IMR-90 (cell line): ENCODE data around the gene TMEM253. TPM values are rescaled to one million over a fixed set of nuclear protein-coding genes. Genes with fewer than 3 reads are reported as not detected.

Experiments
- ATAC-seq: fragments of 200-7000 bp; cut with Tn5 transposase; 2 replicates; pipeline ENCODE4 v1.9.1; 2020; ENCODE audit warnings: low read depth, mild to moderate bottlenecking, moderate library complexity
- BruUV-seq: library from RNA; stranded (reverse); fragments of 400-500 nt; replicated peaks from 2 replicates; lab custom pipeline; 2021; lab: Mats Ljungman, UMichigan
- CTCF ChIA-PET: fragments of 300-600 bp; formaldehyde crosslinking; extraction: SDS; loops from one replicate; lab custom pipeline; 2021; ENCODE audit warnings: antibody characterized with exemption; lab: Yijun Ruan, JAX
- POLR2A ChIA-PET: fragments of 300-600 bp; sonication (Branson Sonifier 250); formaldehyde crosslinking; loops from one replicate; lab custom pipeline; 2022; ENCODE audit warnings: antibody characterized with exemption; ENCODE audit not compliant: unreplicated experiment; lab: Charles Lee
- DNase-seq: peaks from one replicate; pipeline ENCODE4 v3.0.0; 2013
- H2AFZ ChIP-seq: replicated peaks from 2 replicates; pipeline ENCODE3; 2013; ENCODE audit warnings: low read length, mild to moderate bottlenecking; ENCODE audit not compliant: poor library complexity
- H2AK5ac ChIP-seq: 2 replicates; pipeline ENCODE4 v1.6.1; 2013; ENCODE audit warnings: low read depth, low read length, inconsistent platforms
- H2AK9ac ChIP-seq: replicated peaks from 2 replicates; pipeline ENCODE3; 2013; ENCODE audit warnings: mild to moderate bottlenecking, low read depth, low read length, moderate library complexity; ENCODE audit not compliant: poor library complexity
- H2BK120ac ChIP-seq: 2 replicates; pipeline ENCODE4 v1.6.1; 2013; ENCODE audit warnings: low read depth, low read length, inconsistent platforms
- H2BK15ac ChIP-seq: 3 replicates; pipeline ENCODE4 v1.6.1; 2013; ENCODE audit warnings: low read depth, low read length, inconsistent platforms
- H2BK20ac ChIP-seq: 2 replicates; pipeline ENCODE4 v1.6.1; 2013; ENCODE audit warnings: low read depth, mild to moderate bottlenecking, inconsistent platforms, low read length, moderate library complexity
- H2BK5ac ChIP-seq: 2 replicates; pipeline ENCODE4 v1.6.1; 2013; ENCODE audit warnings: mild to moderate bottlenecking, low read depth, low read length, inconsistent platforms; ENCODE audit not compliant: poor library complexity, severe bottlenecking
- H3K14ac ChIP-seq: replicated peaks from 2 replicates; pipeline ENCODE4 v1.6.1; 2013; ENCODE audit warnings: low read depth, low read length, inconsistent platforms
- H3K18ac ChIP-seq: 2 replicates; pipeline ENCODE4 v1.6.1; 2013; ENCODE audit warnings: low read depth, low read length, control low read depth
- H3K23ac ChIP-seq: 2 replicates; pipeline ENCODE4 v1.6.1; 2013; ENCODE audit warnings: low read depth, low read length, inconsistent platforms
- H3K27ac ChIP-seq: 2 replicates; pipeline ENCODE4 v1.5.1; 2013; ENCODE audit warnings: mild to moderate bottlenecking, control low read depth, low read length; ENCODE audit not compliant: insufficient read depth
- H3K27me3 ChIP-seq: 2 replicates; pipeline ENCODE4 v1.6.1; 2013; ENCODE audit warnings: low read length; ENCODE audit not compliant: control insufficient read depth, insufficient read depth
- H3K36me3 ChIP-seq: 2 replicates; pipeline ENCODE4 v1.6.1; 2013; ENCODE audit warnings: low read length, mixed read lengths; ENCODE audit not compliant: control insufficient read depth, insufficient read depth
- H3K4ac ChIP-seq: 2 replicates; pipeline ENCODE4 v1.6.1; 2013; ENCODE audit warnings: low read depth, low read length, inconsistent platforms
- H3K4me1 ChIP-seq: 2 replicates; pipeline ENCODE4 v1.6.1; 2013; ENCODE audit warnings: low read length, mixed read lengths; ENCODE audit not compliant: control insufficient read depth, insufficient read depth
- H3K4me2 ChIP-seq: 2 replicates; pipeline ENCODE4 v1.6.1; 2013; ENCODE audit warnings: low read depth, mild to moderate bottlenecking, control low read depth, low read length, moderate library complexity
- H3K4me3 ChIP-seq: 2 replicates; pipeline ENCODE4 v1.5.1; 2013; ENCODE audit warnings: low read depth, mild to moderate bottlenecking, control low read depth, low read length, moderate library complexity; ENCODE audit not compliant: insufficient read depth
- H3K56ac ChIP-seq: 2 replicates; pipeline ENCODE4 v1.6.1; 2013; ENCODE audit warnings: low read length, inconsistent platforms; ENCODE audit not compliant: insufficient read depth; ENCODE audit errors: extremely low read depth
- H3K79me1 ChIP-seq, 2 experiments: 2 replicates each; pipeline ENCODE4 v1.6.1; 2013; ENCODE audit warnings: low read length in 2 of 2, inconsistent platforms in 1 of 2, low read depth in 1 of 2
- H3K9ac ChIP-seq: 2 replicates; pipeline ENCODE4 v1.6.1; 2013; ENCODE audit warnings: low read depth, low read length, control low read depth
- H3K9me1 ChIP-seq: 2 replicates; pipeline ENCODE4 v1.6.1; 2013; ENCODE audit warnings: low read length, inconsistent platforms; ENCODE audit not compliant: insufficient read depth
- H3K9me3 ChIP-seq: 2 replicates; pipeline ENCODE4 v1.6.1; 2013; ENCODE audit warnings: low read length; ENCODE audit not compliant: control insufficient read depth, insufficient read depth
- H4K20me1 ChIP-seq: 2 replicates; pipeline ENCODE4 v1.6.1; 2013; ENCODE audit warnings: low read length, inconsistent platforms; ENCODE audit not compliant: insufficient read depth
- H4K5ac ChIP-seq: 2 replicates; pipeline ENCODE4 v1.6.1; 2013; ENCODE audit warnings: mild to moderate bottlenecking, low read depth, low read length, control low read depth
- H4K8ac ChIP-seq, 2 experiments: 2 replicates each; pipeline ENCODE4 v1.6.1; 2013; ENCODE audit warnings: low read depth in 2 of 2, low read length in 2 of 2, control low read depth in 1 of 2, inconsistent platforms in 1 of 2
- H4K91ac ChIP-seq: 2 replicates; pipeline ENCODE4 v1.6.1; 2013; ENCODE audit warnings: low read depth, low read length, inconsistent platforms; ENCODE audit not compliant: insufficient read depth
- BHLHE40 ChIP-seq: fragments of 150-350 bp; IDR thresholded peaks from 2 replicates; pipeline ENCODE4 v1.6.1; 2016; ENCODE audit warnings: mild to moderate bottlenecking, low read depth, low read length
- CHD1 ChIP-seq: IDR thresholded peaks from 2 replicates; pipeline ENCODE4 v1.6.1; 2012; ENCODE audit warnings: low read depth, low read length, improper control_type of control experiment
- CTCF ChIP-seq: conservative IDR thresholded peaks from 2 replicates; pipeline ENCODE4 v1.5.1; 2012; ENCODE audit warnings: mild to moderate bottlenecking, low read depth, low read length, improper control_type of control experiment
- FOS ChIP-seq: fragments of 150-350 bp; IDR thresholded peaks from 2 replicates; pipeline ENCODE4 v1.6.1; 2016; ENCODE audit warnings: low read depth, low read length
- MAFK ChIP-seq: IDR thresholded peaks from 2 replicates; pipeline ENCODE4 v1.6.1; 2012; ENCODE audit warnings: low read depth, low read length, improper control_type of control experiment
- MAZ ChIP-seq: IDR thresholded peaks from 2 replicates; pipeline ENCODE4 v1.6.1; 2012; ENCODE audit warnings: low read depth, mild to moderate bottlenecking, low read length, improper control_type of control experiment, moderate library complexity, borderline replicate concordance
- POLR2A ChIP-seq: IDR thresholded peaks from 2 replicates; pipeline ENCODE4 v1.6.1; 2012; ENCODE audit warnings: mild to moderate bottlenecking, low read depth, low read length
- RAD21 ChIP-seq: IDR thresholded peaks from 2 replicates; pipeline ENCODE4 v1.6.1; 2012; ENCODE audit warnings: low read length, improper control_type of control experiment
- RFX5 ChIP-seq: IDR thresholded peaks from 2 replicates; pipeline ENCODE4 v1.8.0; 2012; ENCODE audit warnings: low read depth, mild to moderate bottlenecking, low read length, moderate library complexity
- WGBS, 2 experiments: methylation state at CpG; one replicate each; pipeline versions ENCODE4 v1.1.5 to v1.1.7; 2013; ENCODE audit warnings: missing lambda C conversion rate in 2 of 2; ENCODE audit not compliant: insufficient read length in 1 of 2; ENCODE audit errors: extremely low coverage in 2 of 2; 5-methylcytosine and 5-hydroxymethylcytosine counted together
- dilution Hi-C: fragments of 300-500 bp; cut with HindIII; formaldehyde crosslinking; loops from one replicate; pipeline ENCODE4 v1.14.3; 2018; ENCODE audit warnings: low sequenced_read_pairs; ENCODE audit not compliant: unreplicated experiment
- in situ Hi-C: fragments of 300-500 bp; cut with MboI; formaldehyde crosslinking; loops from 3 replicates; pipeline ENCODE4 v1.14.3; 2019; ENCODE audit warnings: low sequenced_read_pairs, inconsistent platforms, mixed read lengths
- intact Hi-C: fragments of 100-400 bp; cut with micrococcal nuclease; formaldehyde crosslinking; loops from 2 replicates; pipeline ENCODE4 v1.10.0; 2022
- polyA plus RNA-seq, 3 experiments: library from polyadenylated mRNA; depleted of rRNA; stranded (reverse); fragments of >200 nt; gene quantifications; 2 replicates each; pipeline ENCODE4 v1.2.3, GENCODE V29; 2012; ENCODE audit warnings: low replicate concordance in 1 of 3
- total RNA-seq: library from RNA; depleted of rRNA; stranded (reverse); fragments of >200 nt; gene quantifications from 2 replicates; pipeline ENCODE4 v1.2.3, GENCODE V29; 2012
- TF ChIP-seq, protein P1 (sequence below): fragments of 150-350 bp; IDR thresholded peaks from 2 replicates; pipeline ENCODE4 v1.6.1; 2016; ENCODE audit warnings: low read depth, mild to moderate bottlenecking, low read length, moderate library complexity, borderline replicate concordance

The TMEM253 gene
- total and polyA plus RNA-seq, 2 of the 4 experiments (the other 2 are of a cell fraction), result 0.07 TPM; not detected in 1

DNA sequence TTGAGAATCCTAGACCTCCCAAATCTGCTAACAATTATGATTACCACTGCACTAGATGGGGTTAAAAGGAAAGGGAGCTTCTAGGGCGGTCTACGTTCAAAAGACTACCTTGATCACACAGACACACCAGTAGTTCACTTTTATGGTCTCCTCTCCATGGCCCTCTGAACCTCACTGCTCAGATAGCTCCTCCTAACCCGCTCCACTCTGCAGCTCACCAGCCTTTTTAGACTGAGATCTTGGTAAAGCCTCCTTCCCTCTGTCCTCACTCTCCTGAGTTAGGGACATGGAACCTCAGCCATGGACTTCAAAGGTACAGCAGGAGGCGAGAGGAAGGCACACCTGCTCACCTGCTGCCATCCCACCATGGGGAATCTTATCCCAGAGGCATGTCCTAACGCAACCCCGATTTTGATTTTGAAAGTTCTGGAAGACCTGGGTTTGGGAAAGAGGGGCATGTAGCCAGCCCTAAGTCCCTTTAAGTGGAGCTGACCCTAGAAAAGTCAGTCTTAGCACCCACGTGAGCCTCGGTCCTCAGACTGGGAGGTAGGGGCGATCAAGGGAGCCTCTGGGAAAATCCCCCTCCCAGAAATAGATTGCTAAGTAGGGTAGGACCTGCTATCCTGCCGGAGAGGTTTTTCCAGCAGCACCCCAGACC, 3.8 kb upstream of the TMEM253 start:
- H3K4me2 ChIP-seq, result peak overlapping the region; percentile 36; the same call in 1 of the 2 replicates
- no peak for ATAC-seq

More for the DNA sequence above, 3.8 kb upstream of the TMEM253 start:
- Histone ChIP-seq H3K9ac (no peak overlapping the region; the same call in 1 of the 2 replicates), H3K4ac (no peak overlapping the region), H3K27ac (peak overlapping the region; percentile 16; the same call in 1 of the 2 replicates), H2AK9ac (no peak overlapping the region), H3K18ac (no peak overlapping the region), H4K5ac (no peak overlapping the region), H3K23ac (no peak overlapping the region), H2BK120ac (no peak overlapping the region), H3K4me3 (peak overlapping the region; percentile 14; the same call in 1 of the 2 replicates), H3K56ac (no peak overlapping the region), H4K91ac (no peak overlapping the region), H3K4me1 (peaks cover 4% of the 10 kb centered on the region; the same call in 1 of the 2 replicates), H2AK5ac (no peak overlapping the region), H2BK5ac (peak overlapping the region; percentile 2), H4K8ac (no peak overlapping the region), H2BK15ac (no peak overlapping the region), H3K9me3 (no peaks in the 10 kb centered on the region), H2BK20ac (no peak overlapping the region), H2AFZ (no peak overlapping the region), H3K36me3 (peaks cover 4% of the 10 kb centered on the region; the same call in 1 of the 2 replicates), H4K20me1 (no peaks in the 10 kb centered on the region; the same call in 1 of the 2 replicates), H3K9me1 (peaks cover 3% of the 10 kb centered on the region; the same call in 1 of the 2 replicates), H3K79me1 (0 out of 4 replicates have a peak, but pooled peaks cover 0 to 2% of the 10 kb centered on the region in 2 experiments), H3K27me3 (no peaks in the 10 kb centered on the region), H3K14ac (no peak overlapping the region)
- POLR2A ChIA-PET, result interaction anchor here (0.7 kb wide), 1 partner anchor 765 kb away, joined by 3 read pairs; no protein-coding TSS in a partner anchor
- intact Hi-C loops, result no loop called here
- TF ChIP-seq RAD21, result no peak
- TF ChIP-seq POLR2A, result no peak
- TF ChIP-seq RFX5, result no peak
- no peak for TF ChIP-seq MAFK
- TF ChIP-seq FOS, result no peak
- no peak for TF ChIP-seq CHD1
- TF ChIP-seq CTCF, result no peak
- TF ChIP-seq MAZ, result no peak
- no peak for TF ChIP-seq BHLHE40
- TF ChIP-seq, protein P1, sequence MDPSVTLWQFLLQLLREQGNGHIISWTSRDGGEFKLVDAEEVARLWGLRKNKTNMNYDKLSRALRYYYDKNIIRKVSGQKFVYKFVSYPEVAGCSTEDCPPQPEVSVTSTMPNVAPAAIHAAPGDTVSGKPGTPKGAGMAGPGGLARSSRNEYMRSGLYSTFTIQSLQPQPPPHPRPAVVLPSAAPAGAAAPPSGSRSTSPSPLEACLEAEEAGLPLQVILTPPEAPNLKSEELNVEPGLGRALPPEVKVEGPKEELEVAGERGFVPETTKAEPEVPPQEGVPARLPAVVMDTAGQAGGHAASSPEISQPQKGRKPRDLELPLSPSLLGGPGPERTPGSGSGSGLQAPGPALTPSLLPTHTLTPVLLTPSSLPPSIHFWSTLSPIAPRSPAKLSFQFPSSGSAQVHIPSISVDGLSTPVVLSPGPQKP, result no peak
- in situ Hi-C loops, result loop anchor here (25.0 kb wide), 2 partner anchors 635 to 760 kb away; partner anchors contain the start of genes APEX1, CCNB1IP1, OSGEP and PARP2
- 100% methylated on average over 1 of the region's 10 CpGs; no CpG with 5 or more reads in 1 of the 2 experiments for WGBS, 2 experiments
- DNase-seq, result no peak
- dilution Hi-C loops, result no loop called here
- BruUV-seq, result no TSS peak
- CTCF ChIA-PET, result interaction anchor here (1.2 to 1.8 kb wide), 2 partner anchors 34 to 82 kb away, joined by 3 to 6 read pairs; no protein-coding TSS in a partner anchor
